ENCODE data around the gene TMEM255A.

DNA sequence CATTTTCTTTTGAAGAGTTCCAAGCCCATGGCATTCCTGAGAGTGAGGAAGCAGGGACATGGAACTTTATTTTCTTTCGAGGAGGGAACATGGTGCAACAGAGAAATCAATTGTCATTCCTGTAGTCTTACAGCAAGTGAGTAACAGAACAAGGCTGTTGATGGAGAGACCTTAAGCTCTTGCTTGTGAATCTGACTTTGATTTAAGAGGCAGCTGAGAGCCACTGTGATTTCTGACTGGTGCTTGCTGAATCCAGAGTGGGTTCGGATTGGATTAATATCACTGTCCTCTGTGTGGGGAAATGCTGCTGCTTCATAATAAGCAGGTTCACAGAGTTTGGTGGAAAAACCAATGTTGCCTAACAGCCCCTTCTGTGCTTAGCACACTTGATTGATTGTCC lies 45.9 kb upstream of the TMEM255A start:
- no peak for TF ChIP-seq TCF7L2 (IDR thresholded peaks at IDR 0.05; ENCODE audit: low read depth, low read length)
- TF ChIP-seq, protein P1, sequence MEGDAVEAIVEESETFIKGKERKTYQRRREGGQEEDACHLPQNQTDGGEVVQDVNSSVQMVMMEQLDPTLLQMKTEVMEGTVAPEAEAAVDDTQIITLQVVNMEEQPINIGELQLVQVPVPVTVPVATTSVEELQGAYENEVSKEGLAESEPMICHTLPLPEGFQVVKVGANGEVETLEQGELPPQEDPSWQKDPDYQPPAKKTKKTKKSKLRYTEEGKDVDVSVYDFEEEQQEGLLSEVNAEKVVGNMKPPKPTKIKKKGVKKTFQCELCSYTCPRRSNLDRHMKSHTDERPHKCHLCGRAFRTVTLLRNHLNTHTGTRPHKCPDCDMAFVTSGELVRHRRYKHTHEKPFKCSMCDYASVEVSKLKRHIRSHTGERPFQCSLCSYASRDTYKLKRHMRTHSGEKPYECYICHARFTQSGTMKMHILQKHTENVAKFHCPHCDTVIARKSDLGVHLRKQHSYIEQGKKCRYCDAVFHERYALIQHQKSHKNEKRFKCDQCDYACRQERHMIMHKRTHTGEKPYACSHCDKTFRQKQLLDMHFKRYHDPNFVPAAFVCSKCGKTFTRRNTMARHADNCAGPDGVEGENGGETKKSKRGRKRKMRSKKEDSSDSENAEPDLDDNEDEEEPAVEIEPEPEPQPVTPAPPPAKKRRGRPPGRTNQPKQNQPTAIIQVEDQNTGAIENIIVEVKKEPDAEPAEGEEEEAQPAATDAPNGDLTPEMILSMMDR (IDR thresholded peaks at IDR 0.05): no peak

Data from Panc1 (cell line).